Measurements from ENCODE around the gene PHEX.
A peak's percentile ranks its signal among the peaks of the same experiment; 100 is the strongest.

PHEX gene

DNA sequence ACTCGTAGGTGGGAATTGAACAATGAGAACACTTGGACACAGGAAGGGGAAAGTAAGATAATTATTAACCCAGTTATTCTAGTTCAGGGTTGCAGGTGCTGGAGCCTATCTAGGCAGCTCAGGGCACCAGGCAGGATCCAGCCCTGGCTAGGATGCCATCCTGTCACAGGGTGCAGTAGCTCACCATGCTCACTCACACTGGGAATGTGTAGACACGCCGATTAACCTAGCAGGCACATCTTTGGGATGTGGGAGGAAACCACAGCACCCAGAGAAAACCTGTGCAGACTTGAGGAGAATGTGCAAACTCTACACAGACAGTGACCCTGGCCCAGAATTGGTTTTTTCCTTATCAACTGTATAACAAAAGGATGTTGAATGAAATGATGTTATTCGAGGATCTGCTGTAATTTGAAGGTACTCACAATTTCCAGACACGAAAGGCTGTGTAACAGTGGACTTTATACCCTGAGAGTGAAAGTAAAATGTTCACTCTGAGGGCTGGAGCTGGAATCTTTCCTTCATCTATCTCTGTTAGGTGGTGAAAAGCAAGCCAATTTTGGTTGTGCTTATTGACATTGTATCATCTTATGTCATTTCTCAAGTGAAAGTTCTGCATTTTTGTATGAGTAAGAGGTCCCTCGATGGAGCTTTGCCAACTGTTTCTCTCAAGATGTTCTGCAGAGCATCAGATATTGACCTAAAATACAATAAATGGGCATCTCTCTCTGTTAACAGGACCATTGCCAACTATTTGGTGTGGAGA, 78.8 kb downstream of the PHEX start:
- peak; percentile 13 for DNase-seq

DNA sequence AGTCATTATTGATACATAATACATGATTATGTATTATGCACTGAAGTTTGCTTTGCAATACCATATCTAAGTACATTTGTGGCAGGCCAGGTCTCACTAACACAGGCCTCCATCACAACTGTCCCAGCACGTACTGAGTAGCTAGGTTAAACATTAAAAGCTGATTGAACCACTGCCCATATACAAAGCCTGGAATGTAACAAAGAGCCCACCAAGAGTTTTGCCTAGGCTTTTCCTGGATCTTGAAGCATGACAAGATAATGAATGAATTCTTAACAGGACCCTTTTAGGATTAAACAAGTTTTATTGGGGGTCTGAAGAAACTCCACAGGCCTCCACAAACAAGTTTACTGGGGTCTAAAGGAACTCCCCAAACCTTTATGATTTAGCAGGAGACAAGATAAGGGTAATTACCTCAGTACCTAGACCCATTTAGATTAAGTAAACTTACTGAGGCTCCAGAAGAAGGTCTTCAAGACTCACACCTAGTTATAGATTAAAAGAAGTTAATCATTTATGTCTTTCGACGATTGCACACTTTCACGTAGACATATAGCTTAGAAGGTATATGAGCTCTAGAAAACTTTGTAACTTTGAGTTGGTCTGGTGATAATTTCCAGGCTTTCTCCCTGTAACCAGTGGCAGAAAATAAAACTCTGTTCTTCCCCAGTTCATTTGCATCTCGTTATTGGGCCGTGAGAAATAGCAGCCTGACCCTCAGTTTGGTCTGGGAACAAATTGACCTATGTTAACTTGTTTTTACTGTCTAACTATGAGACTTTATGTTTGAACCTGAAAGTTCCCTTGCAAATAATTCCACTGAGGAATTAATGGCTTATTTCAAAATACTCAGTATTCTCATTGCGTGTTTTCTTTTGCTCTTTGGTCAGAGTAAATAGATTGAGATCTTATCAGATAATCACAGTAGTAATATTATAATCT, 84.8 kb downstream of the PHEX start:
- no peak for DNase-seq

DNA sequence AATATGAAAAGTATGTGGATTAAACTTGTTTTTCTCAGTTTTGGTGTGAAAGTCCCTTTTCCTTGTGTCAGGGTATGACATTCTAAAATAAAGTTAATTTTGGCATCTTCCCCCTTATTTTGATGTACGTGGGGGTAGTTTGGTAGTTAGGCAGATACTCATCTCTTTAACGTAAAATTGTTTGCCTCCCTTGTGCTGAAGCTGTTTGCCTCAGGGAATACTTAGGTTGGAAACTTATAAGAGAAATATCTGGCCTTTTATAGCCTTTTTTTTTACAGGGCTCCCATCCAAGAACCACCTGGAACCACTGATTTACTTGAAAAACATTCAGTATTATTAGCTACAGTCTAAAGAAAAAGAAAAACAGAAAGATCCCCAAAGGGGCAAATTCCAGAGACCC, 85.5 kb downstream of the PHEX start:
- DNase-seq, result no peak

DNA sequence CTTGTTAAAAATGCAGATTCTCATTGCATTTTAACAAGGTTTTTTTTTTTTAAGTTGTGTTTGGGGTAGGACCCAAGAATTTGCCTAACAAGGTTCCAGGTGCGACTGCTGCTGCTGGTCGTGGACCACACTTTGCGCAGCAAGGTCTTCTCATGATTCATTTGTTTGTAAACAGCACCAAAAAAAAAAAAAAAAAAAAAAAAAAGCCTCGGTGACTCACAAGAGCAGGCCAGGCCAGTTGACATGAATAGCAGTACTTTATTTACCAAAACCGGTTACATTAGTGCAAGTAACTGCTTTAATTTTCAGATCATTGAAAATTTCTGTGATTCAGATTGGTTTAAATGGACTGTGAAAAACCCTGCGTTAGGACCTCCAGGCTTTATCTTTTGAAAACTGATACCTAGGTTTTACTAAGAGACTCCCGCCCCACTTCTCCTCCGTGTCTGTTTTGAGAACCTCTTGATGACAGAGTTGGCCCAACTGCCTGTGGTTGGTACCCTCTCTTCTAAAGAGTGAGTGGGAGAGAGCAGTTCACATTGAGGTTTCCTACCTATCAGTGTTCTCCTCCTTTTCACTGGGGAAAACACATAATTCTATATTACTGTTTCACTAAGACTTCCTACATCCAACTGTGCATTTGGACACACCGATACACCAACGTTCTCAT, 86.2 kb downstream of the PHEX start:
- no peak for DNase-seq

DNA sequence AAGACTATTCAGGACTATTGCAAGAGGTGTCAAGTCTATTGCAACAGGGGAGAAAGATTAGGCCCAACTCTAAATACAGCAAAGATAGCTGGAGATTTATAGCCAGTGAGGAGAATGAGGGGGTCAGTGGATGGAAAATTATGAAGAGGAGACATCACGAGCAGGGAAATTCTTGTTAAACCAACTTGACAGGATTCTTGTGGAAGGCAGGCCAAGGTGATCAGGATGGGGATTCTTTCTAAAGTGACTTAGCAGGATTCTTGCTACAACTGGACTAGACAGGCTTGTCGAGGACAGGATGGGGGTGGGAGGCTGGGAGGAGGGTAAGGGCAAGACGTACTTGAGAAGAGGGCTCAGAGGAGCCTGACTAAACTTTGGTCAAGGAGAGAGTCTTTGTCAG, 89.0 kb downstream of the PHEX start:
- DNase-seq, result no peak

DNA sequence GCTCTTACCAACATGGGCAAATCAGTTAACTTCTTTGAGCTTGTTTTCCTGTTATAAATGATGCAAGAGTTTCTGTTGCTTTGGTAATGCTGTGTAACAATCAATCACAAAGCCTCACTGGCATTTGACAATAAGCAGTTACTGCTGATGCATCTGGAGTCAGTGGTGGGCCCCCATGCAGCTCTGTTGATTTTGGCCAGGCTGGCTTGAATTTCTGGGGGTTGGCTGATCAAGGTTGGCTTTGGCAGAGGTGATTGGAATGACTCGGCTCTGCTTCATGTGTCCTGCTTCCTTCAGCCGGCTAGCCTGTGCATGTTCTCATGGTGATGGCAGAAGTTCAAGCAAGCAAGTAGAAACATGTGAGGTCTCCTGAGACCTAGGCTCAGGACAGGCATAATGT, 90.4 kb downstream of the PHEX start:
- DNase-seq, result peak; percentile 98

DNA sequence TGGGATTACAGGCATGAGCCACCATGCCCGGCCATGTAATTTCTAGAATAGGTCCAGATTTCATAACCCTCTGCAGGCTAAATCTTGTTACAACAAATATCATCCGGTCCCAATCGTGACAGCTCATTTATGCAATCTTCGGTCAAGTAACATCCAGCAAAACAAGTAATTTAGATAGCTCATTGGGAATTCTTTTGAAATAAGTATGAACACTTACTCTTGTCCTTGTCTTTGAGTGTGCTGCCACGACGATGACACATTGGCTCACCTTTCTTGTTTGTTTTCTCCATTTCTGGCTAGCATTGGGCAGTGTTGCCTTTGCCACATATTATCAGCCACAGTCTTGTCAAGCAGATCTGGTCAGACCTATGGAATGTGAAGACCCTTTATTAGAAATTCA, 92.0 kb downstream of the PHEX start:
- DNase-seq, result peak; percentile 23

DNA sequence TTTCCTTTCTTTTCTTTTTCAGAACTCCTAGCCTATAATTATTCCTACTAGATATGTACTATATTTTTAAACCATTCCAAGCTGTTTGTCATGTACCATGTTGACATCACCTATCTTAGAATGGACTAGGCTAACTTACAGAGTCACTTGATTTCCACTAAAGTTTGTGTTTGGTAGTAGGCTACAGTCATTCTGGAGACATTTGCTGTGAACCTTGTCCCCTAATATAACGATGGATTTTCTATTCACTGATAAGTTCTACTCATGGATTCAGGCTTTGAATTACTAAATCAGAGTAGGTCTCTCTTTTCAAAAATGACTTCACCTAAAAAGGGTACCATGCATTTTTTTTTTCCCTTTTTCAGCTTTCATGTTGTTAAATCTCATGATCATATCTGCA, 93.4 kb downstream of the PHEX start:
- DNase-seq, result no peak

DNA sequence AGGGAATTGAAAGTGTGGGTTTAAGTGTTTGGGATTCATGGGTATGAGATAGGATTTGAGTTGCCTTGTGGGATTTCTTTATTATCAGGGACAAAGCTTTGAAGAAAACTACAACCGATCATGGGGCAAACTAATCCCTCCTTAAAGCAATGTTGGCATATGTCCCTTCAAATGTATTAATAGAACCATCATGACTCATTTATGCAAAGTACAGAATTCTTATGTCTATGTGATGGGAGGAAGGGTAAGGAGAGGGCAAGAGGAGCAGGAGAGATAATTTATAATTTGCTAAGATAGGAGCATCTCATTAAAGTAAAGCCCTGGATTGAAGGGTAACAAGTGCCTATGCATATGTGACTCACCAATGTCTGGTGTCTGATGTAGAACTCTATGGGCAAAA, 94.2 kb downstream of the PHEX start:
- peak; percentile 48 for DNase-seq

DNA sequence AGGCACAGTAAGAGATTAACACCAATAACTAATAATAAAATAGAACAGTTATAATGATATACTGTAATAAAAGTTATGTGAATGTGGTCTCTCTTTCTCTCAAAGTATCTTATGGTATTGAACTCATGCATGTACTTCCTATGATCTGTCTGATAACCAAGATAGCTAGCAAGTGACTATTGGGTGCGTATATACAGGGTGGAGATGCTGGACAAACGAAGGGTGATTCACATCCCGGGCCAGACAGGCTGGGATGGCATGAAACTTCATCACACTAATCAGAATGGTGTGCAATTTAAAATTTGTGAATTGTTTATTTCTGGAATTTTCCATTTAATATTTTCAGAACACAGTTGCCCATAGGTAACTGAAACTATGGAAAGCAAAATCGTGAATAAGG, 96.8 kb downstream of the PHEX start:
- DNase-seq, result no peak

DNA sequence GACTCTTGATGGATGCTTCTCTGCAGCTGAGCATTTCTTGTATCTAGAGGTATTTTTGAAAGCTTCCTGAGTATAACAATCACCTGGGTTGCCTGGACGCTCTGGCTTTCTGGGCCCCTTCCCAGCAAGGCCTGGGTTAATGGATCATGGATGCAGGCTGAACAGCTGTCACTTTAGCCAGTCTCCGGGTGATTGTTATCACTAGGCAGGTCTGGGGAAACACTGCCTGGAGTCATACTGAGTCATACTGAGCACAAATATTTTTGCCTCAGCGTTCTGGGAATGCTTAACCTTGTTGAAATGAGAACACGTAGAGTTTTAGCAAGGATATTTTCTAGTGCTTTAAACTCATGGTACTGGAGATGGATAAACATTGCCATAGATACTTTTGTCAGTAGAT, 102.6 kb downstream of the PHEX start:
- peak; percentile 47 for DNase-seq

DNA sequence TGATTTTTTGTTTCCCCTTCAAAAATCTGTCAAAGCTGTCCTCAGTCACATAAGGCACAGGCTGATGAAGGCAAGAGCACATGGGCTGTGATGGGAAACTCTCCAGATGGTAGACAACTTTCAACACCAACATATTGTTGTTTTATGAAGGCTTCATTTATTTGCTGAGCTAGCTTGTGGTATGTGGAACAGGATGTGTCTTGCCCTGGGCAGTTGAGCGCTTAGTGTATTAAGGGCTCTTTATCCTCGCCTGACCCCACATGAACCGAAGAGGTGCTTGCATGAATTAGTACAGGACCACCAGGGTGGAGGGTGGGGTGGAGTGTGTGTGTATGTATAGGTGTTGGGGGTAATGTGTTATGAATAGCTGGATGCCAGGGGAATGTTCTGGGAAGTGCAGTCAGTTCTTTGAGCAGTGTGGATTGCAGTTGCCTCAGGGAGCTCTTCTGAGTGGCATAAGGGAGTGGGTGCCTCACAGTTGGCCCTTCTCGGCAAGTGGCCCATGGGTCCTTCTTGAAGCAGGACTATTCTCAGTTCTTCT, 103.1 kb downstream of the PHEX start:
- DNase-seq, result peak; percentile 81

DNA sequence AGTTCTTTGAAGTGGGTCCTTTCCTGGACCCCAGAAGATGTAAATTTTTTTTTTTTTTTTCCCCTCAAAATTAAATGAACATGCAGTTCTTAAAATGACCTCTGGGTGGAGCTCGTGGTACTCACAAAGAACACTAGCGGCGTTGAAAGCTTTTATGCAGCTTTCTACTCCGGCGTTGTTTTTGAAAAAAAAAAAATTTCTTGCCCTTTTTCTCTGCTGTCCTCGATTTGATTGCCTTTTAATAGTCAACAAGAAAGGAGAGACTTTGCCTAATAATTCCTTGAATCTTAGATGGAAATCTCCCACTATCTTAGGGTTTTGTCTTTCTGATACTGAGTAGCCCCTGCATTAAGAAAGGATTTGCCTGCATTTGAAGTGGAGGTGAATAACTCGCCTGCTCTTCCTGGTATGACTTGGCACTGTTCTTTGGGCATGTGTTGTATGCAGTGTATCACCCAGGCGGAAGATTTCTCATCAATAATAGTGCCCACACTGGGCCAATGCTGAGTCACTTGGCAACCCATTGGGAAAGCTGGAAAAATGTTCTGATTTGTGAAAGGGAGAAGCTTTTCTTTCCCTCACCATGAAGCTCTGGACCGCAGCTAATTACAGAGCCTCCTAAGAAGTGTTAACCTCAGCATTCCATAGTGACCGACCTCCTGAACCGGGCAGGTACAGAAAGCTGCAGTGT, 104.0 kb downstream of the PHEX start:
- peak; percentile 94 for DNase-seq

DNA sequence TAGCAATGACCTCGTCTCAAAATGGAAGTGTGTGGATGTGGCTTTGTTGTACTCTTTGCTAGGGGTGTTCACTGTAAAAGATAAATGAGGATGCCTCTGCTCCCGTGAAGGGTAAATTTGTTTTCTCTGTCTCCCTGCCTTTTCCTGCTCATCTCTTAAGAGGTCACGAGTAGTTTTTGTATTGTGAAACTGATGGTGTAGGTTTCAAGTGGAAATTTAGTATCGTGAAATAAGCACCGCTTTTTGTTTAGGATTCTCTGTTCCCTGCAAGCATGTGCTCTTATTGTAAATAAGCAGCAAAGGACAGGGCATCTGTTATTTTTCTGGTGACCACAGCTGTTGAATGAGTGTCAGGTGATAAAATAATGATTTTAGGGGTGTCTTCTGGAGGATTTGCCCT, 104.6 kb downstream of the PHEX start:
- no peak for DNase-seq

DNA sequence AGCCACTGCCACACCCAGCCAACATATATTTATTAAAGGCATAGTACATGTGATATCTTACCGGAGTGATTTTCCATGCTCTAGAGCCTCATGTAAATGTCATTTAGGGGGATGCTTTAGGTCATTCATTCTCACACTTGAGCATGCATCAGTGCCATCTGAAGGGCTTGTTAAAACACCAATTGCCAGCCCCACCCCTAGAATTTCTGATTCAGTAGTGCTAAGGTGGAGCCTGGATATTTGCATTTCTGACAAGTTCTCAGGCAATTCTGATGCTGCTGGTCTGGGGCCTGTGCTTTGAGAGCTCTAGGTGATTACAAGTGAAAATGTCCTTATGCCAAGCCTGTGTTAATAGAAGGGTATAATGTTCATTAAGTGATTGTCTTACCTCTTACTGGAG, 107.7 kb downstream of the PHEX start:
- no peak for DNase-seq

DNA sequence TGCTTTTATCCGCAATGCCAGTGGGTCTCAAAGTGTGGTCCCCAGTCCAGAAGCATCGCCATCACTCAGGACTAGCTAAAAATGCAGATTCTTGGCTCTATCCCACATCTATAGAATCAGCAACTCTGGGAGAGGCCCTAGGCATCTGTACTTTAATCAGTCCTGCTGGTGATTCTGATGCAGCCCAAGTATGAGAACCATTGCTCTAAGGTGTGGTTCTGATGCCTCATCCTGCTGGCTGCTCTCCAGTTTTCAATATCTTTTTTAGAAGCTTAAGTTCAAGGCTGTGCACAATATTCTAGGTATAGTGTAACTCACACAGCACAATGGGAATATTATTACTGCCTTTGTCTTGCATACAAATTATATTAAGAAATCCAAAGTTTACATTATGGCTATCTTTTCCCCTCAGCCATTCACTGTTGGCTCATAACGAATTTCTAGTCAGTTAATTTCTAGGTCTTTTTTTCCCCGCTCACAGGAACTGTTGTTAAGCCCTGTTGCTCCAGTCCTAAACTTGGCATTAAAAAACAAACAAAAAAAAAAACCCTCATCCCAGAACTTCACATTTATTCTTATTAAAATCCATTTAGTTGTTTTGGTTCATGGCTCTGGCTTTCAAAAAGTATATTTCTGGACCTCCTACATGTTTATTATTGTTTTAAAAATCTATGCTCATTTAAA, 109.1 kb downstream of the PHEX start:
- no peak for DNase-seq

DNA sequence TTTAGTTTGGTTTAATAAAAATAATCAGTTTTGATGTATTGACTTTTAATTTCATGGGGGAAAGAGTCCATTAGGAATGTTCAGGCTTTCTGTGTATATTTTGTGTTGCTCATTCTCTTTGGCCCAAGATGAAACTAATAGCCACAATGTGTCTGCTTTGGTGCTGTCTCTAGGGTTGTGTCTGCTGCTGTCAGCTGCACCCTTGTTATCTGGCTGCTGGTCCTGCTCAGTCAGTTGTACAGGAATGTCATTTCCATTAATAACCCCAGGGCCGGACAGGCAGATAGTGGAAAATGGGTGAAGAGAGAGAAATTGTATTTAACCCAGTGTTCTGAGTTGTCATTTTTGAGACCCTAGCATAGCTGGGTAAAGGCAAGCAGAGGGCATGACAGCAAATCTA, 115.1 kb downstream of the PHEX start:
- DNase-seq, result no peak

DNA sequence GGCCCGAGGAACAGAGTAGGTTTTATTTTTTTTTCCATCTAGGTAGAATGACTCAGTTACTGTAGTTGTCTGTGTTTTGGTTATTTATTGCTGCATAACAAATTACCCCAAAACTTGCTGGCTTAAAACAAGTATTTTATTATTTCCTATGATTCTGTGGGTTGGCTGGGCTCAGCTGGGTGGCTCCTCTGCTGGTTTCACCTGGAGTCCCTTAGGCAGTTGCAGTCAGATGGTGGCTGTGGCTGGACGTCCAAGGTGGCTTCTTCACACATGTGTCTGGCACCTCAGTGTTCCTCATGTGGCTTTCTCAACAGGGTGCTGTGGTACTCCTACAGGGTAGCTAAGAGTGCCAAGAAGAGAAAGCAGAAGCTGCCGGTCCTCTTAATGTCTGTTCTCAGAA, 115.8 kb downstream of the PHEX start:
- no peak for DNase-seq

DNA sequence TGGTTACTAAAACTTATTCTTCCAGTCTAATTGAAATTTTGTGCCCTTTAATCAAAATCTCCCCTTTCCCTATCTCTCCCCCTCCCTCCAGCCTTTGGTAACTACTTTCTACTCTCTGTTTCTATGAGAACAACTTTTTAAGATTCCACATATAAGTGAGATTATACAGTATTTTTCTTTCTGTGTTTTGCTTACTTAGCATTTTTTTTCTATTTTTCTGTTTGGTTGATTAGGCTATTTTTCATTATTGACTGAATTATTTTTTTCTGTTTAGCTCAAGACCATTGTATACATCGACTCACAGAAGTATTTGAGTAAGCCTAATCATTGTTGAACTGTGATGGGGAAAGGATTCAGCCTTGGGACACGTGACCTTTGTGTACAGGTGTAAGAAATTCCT, 116.4 kb downstream of the PHEX start:
- DNase-seq, result no peak

DNA sequence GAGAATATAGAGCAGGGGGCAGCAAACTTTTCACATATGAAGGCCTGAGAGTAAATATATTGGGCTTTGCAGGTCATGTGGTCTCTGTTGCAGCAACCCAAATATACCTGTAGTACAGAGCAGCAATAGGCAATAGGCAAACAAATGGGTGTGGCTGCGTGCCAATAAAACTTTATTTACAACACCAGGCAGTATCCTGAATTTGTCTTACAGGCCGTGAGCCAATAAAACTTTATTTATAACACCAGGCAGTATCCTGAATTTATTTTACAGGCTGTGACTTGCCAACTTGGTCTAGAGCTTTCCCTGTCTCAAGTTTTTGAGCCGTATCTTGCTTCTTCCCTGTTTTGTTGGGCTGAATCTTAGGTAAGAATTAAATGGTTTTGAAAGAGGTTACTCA, 118.2 kb downstream of the PHEX start:
- DNase-seq, result no peak

DNA sequence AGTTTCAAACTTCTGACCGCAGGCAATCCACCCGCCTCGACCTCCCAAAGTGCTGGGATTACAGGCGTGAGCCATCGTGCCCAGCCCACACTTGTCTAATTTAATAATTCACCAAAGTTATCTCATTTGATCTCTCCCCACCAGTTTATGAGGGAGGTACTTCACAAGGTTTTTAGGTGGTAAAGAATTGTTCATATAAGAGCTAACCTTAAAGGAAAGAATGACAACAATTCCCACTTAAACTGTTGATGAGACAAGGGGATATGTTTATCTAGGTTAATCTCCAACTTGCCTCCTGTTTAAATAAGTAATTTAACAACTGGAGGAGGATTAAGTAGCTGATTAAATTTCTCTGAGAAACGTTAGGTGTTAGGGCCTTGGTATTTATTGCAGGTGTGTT, 123.0 kb downstream of the PHEX start:
- DNase-seq, result no peak

DNA sequence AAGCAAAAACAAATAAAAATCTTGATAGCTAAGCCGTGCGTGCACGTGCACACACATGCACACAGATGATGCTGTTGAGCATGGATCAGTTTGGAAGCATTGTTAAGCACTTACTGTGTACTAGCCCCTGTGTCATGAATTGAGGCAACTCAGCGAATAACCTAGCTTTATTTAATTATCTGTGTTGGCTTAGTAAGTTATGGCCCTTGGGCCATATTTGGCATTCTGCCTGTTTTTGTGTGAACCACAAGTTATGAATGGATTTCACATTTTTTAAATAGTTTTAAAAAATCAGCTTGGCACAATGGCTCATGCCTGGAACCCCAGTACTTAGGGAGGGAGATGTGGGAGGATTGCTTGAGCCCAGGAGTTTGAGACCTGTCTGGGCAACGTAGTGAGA, 126.9 kb downstream of the PHEX start:
- no peak for DNase-seq
